Body of pancreas (tissue), 4 donors: ENCODE measurements around the gene LFNG. TPM values are rescaled to one million over a fixed set of nuclear protein-coding genes. Genes with fewer than 3 reads are reported as not detected.

Experiments
- ATAC-seq: fragments of 150-250 bp; one replicate; pipeline ENCODE4 v1.9.1; 2016
- DNase-seq, 4 donors: peaks; one replicate each; pipeline ENCODE4 v3.0.0-alpha.2; 2019
- H3K27ac ChIP-seq, 4 donors: fragments of 200-600 bp; sonication (generic); 1 replicate in 3 of 4; 2 replicates in 1 of 4; pipeline versions ENCODE4 v1.5.1 to v1.6.1; 2016 to 2019; ENCODE audit warnings: mild to moderate bottlenecking in 1 of 4, mixed read lengths in 1 of 4, moderate library complexity in 1 of 4
- H3K27me3 ChIP-seq, 2 donors: fragments of 200-600 bp; sonication (generic); one replicate each; pipeline ENCODE4 v1.6.0; 2016; ENCODE audit warnings: mild to moderate bottlenecking in 1 of 2
- H3K36me3 ChIP-seq, 2 donors: fragments of 200-600 bp; sonication (generic); replicated peaks in 1 of 2; 2 replicates each; pipeline ENCODE4 v1.5.1; 2016; ENCODE audit warnings: low read depth in 2 of 2; ENCODE audit not compliant: insufficient read depth in 1 of 2
- H3K4me1 ChIP-seq: fragments of 200-600 bp; sonication (generic); one replicate; pipeline ENCODE4 v1.6.0; 2016
- H3K4me3 ChIP-seq, 2 donors: fragments of 200-600 bp; sonication (generic); 1 replicate in 1 of 2; 2 replicates in 1 of 2; pipeline ENCODE4 v1.5.1; 2016 to 2019
- H3K9me3 ChIP-seq, 3 donors: fragments of 200-600 bp; sonication (generic); 1 replicate in 2 of 3; 2 replicates in 1 of 3; pipeline ENCODE4 v1.5.1; 2016
- POLR2A ChIP-seq, 3 donors: fragments of 450-650 bp; IDR thresholded peaks; one replicate each; pipeline ENCODE4 v1.6.1; 2016; ENCODE audit warnings: antibody characterized with exemption in 3 of 3, mild to moderate bottlenecking in 2 of 3
- WGBS, 2 donors: methylation state at CpG; one replicate each; pipeline ENCODE4 v1.1.5; 2017; 5-methylcytosine and 5-hydroxymethylcytosine counted together
- intact Hi-C: fragments of 100-400 bp; cut with DNase I; formaldehyde crosslinking; loops from one replicate; pipeline ENCODE4 v1.15.1; 2023
- total RNA-seq, 2 donors: library from RNA; depleted of rRNA; stranded (reverse); fragments of >200 nt; gene quantifications; one replicate each; pipeline ENCODE4 v1.1.0, GENCODE V29; 2016
- TF ChIP-seq, protein P1 (sequence below), 7 experiments: fragments of 450-650 bp in 4 of 7; fragments of 200-600 bp in 3 of 7; sonication (generic) in 3 of 7; IDR thresholded peaks; one replicate each; pipeline ENCODE4 v1.5.1; 2016 to 2019; ENCODE audit warnings: antibody characterized with exemption in 7 of 7

The LFNG gene
- total RNA-seq, 2 donors from 2014 or later: 47.8 to 142 TPM

DNA sequence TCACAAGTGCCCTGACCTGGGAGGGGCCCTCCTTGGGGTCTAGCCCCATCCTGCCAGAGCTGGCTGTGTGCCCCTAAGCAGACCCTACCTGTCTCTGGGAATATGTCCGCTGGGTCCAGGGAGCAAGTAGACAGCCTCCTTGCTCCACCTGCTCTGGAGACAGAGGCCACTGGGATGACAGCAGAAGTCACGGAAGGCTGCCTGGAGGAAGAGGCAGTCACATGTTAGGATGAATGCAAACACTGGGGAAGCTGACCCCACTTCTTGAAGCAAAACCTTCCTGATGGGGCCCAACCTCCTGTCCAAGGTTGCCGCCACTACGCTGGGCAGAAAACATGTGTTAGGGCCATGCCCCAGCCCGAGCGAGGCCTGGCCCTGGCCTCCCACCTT lies 11.7 kb upstream of the LFNG start:
- DNase-seq: no peak
- Histone ChIP-seq H3K4me3 (no peak overlapping the region), H3K9me3 (no peaks in the 10 kb centered on the region), H3K27ac (no peak overlapping the region), H3K36me3 (no peaks in the 10 kb centered on the region), H3K27me3 (no peaks in the 10 kb centered on the region), H3K4me1 (peaks cover 27% of the 10 kb centered on the region)
- intact Hi-C loops: no loop called here
- TF ChIP-seq, protein P1, sequence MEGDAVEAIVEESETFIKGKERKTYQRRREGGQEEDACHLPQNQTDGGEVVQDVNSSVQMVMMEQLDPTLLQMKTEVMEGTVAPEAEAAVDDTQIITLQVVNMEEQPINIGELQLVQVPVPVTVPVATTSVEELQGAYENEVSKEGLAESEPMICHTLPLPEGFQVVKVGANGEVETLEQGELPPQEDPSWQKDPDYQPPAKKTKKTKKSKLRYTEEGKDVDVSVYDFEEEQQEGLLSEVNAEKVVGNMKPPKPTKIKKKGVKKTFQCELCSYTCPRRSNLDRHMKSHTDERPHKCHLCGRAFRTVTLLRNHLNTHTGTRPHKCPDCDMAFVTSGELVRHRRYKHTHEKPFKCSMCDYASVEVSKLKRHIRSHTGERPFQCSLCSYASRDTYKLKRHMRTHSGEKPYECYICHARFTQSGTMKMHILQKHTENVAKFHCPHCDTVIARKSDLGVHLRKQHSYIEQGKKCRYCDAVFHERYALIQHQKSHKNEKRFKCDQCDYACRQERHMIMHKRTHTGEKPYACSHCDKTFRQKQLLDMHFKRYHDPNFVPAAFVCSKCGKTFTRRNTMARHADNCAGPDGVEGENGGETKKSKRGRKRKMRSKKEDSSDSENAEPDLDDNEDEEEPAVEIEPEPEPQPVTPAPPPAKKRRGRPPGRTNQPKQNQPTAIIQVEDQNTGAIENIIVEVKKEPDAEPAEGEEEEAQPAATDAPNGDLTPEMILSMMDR (IDR thresholded peaks at IDR 0.05): no peak
- TF ChIP-seq POLR2A (IDR thresholded peaks at IDR 0.05): no peak
- no peak for ATAC-seq
- 80 to 92% methylated on average over 1 to 6 of the region's 6 CpGs for WGBS, 2 donors

DNA sequence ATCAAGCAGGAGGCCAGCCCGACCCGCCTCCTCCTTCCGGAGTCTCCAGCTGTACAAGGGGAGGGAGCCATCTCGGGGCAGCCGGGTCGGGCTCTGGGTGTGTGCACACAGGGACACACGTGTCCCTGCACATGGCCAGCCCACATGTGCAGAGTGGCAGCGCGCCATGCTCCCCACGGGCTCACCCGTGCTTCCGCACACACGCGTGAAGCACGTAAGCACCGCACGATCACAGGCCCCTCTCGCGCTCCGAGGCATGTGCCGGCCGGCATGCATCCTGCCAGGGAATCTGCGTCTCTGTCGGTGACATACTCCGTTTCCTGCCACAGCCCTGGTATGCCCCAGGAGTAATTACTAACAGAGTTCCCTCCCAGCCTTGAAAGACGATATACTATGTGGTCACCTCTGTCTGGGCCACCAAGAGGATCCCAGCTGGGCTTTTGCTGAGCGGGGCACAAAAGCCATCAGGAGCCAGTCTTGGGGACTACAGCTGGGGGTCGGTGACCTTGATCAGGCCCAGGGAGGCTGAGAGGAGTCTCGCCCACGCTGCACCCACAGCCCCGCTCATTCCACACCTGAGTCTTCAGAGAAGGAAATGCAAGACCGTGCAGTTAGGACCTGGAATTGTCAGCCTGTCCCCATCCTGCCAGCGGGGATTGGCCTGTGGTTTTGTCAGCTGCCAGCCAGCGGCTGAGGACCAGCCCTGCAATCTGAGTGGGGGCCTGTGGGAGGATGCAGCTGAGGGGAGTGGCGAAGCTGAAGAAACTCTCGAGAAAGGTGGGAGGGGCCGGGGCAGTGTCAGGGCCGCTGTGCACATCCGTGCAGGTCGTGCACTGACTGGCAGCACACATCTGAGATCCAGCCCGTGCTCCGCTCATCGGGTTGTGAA lies 11.0 kb upstream of the LFNG start:
- H3K4me1 ChIP-seq: peaks cover 27% of the 10 kb centered on the region
- peak overlapping the region in 2 of 4 donors; percentile 10 to 33 for H3K27ac ChIP-seq
- H3K4me3 ChIP-seq: no peak overlapping the region
- peak in 3 of 4 donors; percentile 38 to 55 (median 43) for DNase-seq
- peak; percentile 28 for ATAC-seq
- H3K36me3 ChIP-seq: no peaks in the 10 kb centered on the region
- TF ChIP-seq, protein P1 (IDR thresholded peaks at IDR 0.05): no peak
- no peak for TF ChIP-seq POLR2A (IDR thresholded peaks at IDR 0.05)
- no peaks in the 10 kb centered on the region for H3K27me3 ChIP-seq
- H3K9me3 ChIP-seq: no peaks in the 10 kb centered on the region
- intact Hi-C loops: no loop called here
- 50 to 63% methylated on average over 9 to 43 of the region's 43 CpGs for WGBS, 2 donors

GRCh38 chr7:2509298-2509906 lies 10.2 kb upstream of the LFNG start:
- no peaks in the 10 kb centered on the region for H3K27me3 ChIP-seq
- H3K27ac ChIP-seq: no peak overlapping the region
- no peak overlapping the region for H3K4me3 ChIP-seq
- 74% methylated on average over 21 of the region's 23 CpGs; no CpG with 5 or more reads in 1 of the 2 donors for WGBS, 2 donors
- DNase-seq (no peak), ATAC-seq (no peak)
- peaks cover 27% of the 10 kb centered on the region for H3K4me1 ChIP-seq
- no peaks in the 10 kb centered on the region for H3K36me3 ChIP-seq
- H3K9me3 ChIP-seq: no peaks in the 10 kb centered on the region
- TF ChIP-seq, protein P1 (IDR thresholded peaks at IDR 0.05): no peak
- TF ChIP-seq POLR2A (IDR thresholded peaks at IDR 0.05): no peak
- intact Hi-C loops: no loop called here

DNA sequence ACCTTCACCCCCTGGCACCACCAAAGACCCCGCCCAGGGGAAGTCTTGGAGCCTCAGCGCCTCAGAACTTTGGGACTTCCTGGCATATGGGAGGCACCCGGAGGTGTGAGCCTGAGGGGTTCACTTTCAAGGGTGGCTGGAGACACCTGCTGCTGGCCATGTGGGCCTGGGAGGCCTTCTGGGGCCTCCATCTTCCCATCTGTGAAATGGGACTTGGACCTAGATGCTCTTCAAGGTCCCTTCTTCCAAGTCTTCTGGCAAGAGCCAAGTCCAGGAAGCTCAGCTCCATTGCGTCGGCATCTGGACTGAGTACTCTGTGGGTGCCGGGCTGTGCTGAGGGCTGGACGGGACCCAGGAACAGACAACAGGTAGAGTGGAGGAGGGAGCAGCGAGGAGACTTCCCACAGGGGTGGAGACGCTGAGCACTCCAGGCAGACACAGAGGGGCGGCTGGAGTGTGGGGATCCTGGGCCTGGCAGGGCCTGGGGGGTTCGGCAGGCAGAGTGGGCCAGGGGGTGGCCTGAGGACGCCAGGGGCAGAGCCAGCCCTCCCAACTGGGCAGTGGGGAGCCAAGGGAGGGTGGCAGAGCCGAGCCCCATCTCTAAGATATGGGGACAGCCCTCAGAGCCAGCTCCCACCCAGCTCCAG lies 9.3 kb upstream of the LFNG start:
- Histone ChIP-seq H3K4me1 (peaks cover 27% of the 10 kb centered on the region), H3K4me3 (no peak overlapping the region), H3K36me3 (no peaks in the 10 kb centered on the region), H3K27me3 (no peaks in the 10 kb centered on the region), H3K27ac (peak overlapping the region in 1 of 4 donors; percentile 58), H3K9me3 (no peaks in the 10 kb centered on the region)
- intact Hi-C loops: no loop called here
- no peak for ATAC-seq
- no peak for TF ChIP-seq POLR2A (IDR thresholded peaks at IDR 0.05)
- TF ChIP-seq, protein P1 (IDR thresholded peaks at IDR 0.05): no peak
- 80 to 86% methylated on average over 9 to 13 of the region's 13 CpGs for WGBS, 2 donors
- no peak for DNase-seq
